B cell (primary cell): ENCODE measurements around the gene RPS6KA4. TPM values are rescaled to one million over a fixed set of nuclear protein-coding genes. Genes with fewer than 3 reads are reported as not detected.

Experiments used
- ATAC-seq: fragments of 200-7000 bp; cut with Tn5 transposase; one replicate; pipeline ENCODE4 v1.10.0; 2021; ENCODE audit warnings: low read depth, mild to moderate bottlenecking, moderate number of reproducible peaks, moderate library complexity
- CTCF ChIA-PET: fragments of 350-600 bp; sonication (Branson Sonifier 250); formaldehyde crosslinking; loops from one replicate; lab custom pipeline; 2021; ENCODE audit warnings: antibody characterized with exemption, inconsistent platforms; lab: Charles Lee
- POLR2A ChIA-PET: fragments of 350-600 bp; sonication (Branson Sonifier 250); formaldehyde crosslinking; loops from one replicate; lab custom pipeline; 2021; ENCODE audit warnings: antibody characterized with exemption; lab: Charles Lee
- DNase-seq: peaks from one replicate; pipeline ENCODE4 v3.0.0; 2013
- H2AFZ ChIP-seq: 2 replicates; pipeline ENCODE4 v1.6.1; 2012; ENCODE audit warnings: mild to moderate bottlenecking, low read depth, low read length; ENCODE audit not compliant: insufficient read depth, poor library complexity, severe bottlenecking
- H3K27ac ChIP-seq, 2 donors: 1 replicate in 1 of 2; 2 replicates in 1 of 2; pipeline ENCODE4 v1.5.1; 2012 to 2013; ENCODE audit warnings: low read length in 2 of 2, mild to moderate bottlenecking in 2 of 2, moderate library complexity in 1 of 2
- H3K27me3 ChIP-seq, 4 experiments: fragments of 200-600 bp in 1 of 4; sonication (generic) in 1 of 4; replicated peaks in 1 of 4; 1 replicate in 2 of 4; 2 replicates in 2 of 4; pipeline versions ENCODE4 v1.6.1 to v1.7.0; 2013 to 2016; ENCODE audit warnings: low read length in 3 of 4, mild to moderate bottlenecking in 2 of 4, mixed read lengths in 1 of 4, moderate library complexity in 1 of 4; ENCODE audit not compliant: insufficient read depth in 4 of 4, control insufficient read depth in 3 of 4; ENCODE audit errors: control extremely low read depth in 1 of 4
- H3K36me3 ChIP-seq, 2 experiments: replicated peaks in 1 of 2; 1 replicate in 1 of 2; 2 replicates in 1 of 2; pipeline versions ENCODE4 v1.6.1 to v1.7.1; 2013; ENCODE audit warnings: low read length in 1 of 2; ENCODE audit not compliant: insufficient read depth in 2 of 2, control insufficient read depth in 1 of 2; ENCODE audit errors: control extremely low read depth in 1 of 2, extremely low read depth in 1 of 2
- H3K4me1 ChIP-seq, 2 donors: fragments of 200-600 bp in 1 of 2; sonication (generic) in 1 of 2; 1 replicate in 1 of 2; 2 replicates in 1 of 2; pipeline versions ENCODE4 v1.5.1 to v1.6.1; 2013 to 2017; ENCODE audit warnings: low read length in 2 of 2; ENCODE audit not compliant: control insufficient read depth in 2 of 2, insufficient read depth in 2 of 2
- H3K4me2 ChIP-seq: replicated peaks from 2 replicates; pipeline ENCODE3; 2012; ENCODE audit warnings: mild to moderate bottlenecking, low read depth, low read length; ENCODE audit not compliant: poor library complexity, severe bottlenecking
- H3K4me3 ChIP-seq, 5 experiments: fragments of 200-600 bp in 1 of 5; sonication (generic) in 1 of 5; 1 replicate in 3 of 5; 2 replicates in 2 of 5; pipeline versions ENCODE4 v1.5.1 to v1.7.0; 2011 to 2016; ENCODE audit warnings: low read length in 4 of 5, mild to moderate bottlenecking in 4 of 5, low read depth in 2 of 5, control low read depth in 1 of 5, moderate library complexity in 1 of 5; ENCODE audit not compliant: insufficient read depth in 1 of 5; ENCODE audit errors: control extremely low read depth in 1 of 5, extremely low read depth in 1 of 5
- H3K79me2 ChIP-seq: fragments of 200-600 bp; sonication (generic); one replicate; pipeline ENCODE4 v1.6.0; 2016; ENCODE audit warnings: low read length; ENCODE audit not compliant: control insufficient read depth, insufficient read depth
- H3K9ac ChIP-seq: fragments of 200-600 bp; sonication (generic); 2 replicates; pipeline ENCODE4 v1.6.1; 2017; ENCODE audit warnings: mild to moderate bottlenecking, low read length, moderate library complexity
- H3K9me3 ChIP-seq, 3 donors: one replicate each; pipeline versions ENCODE4 v1.6.1 to v1.7.1; 2013; ENCODE audit warnings: low read length in 2 of 3; ENCODE audit not compliant: control insufficient read depth in 2 of 3, insufficient read depth in 1 of 3; ENCODE audit errors: control extremely low read depth in 1 of 3
- H4K20me1 ChIP-seq: 2 replicates; pipeline ENCODE4 v1.6.0; 2012; ENCODE audit warnings: mild to moderate bottlenecking, low read length; ENCODE audit not compliant: insufficient read depth, control insufficient read depth, poor library complexity, severe bottlenecking
- H3K27ac Mint-ChIP-seq: one replicate; pipeline ENCODE4 v1.8.0; 2021; ENCODE audit warnings: mixed read lengths
- H3K27me3 Mint-ChIP-seq: one replicate; pipeline ENCODE4 v1.8.0; 2021; ENCODE audit warnings: mixed read lengths
- H3K4me1 Mint-ChIP-seq: one replicate; pipeline ENCODE4 v1.8.0; 2021; ENCODE audit warnings: mixed read lengths
- H3K4me3 Mint-ChIP-seq: one replicate; pipeline ENCODE4 v1.8.0; 2021; ENCODE audit warnings: mixed read lengths
- H3K9me3 Mint-ChIP-seq: one replicate; pipeline ENCODE4 v1.8.0; 2022; ENCODE audit warnings: mixed read lengths; ENCODE audit not compliant: insufficient read depth
- CTCF ChIP-seq: fragments of 200-600 bp; IDR thresholded peaks from one replicate; pipeline ENCODE4 v1.8.0; 2022; ENCODE audit warnings: antibody characterized with exemption, mild to moderate bottlenecking
- EZH2 ChIP-seq: IDR thresholded peaks from 2 replicates; pipeline ENCODE4 v1.6.1; 2012; ENCODE audit warnings: borderline replicate concordance, low read depth, mild to moderate bottlenecking, moderate library complexity, low read length; ENCODE audit not compliant: insufficient read depth, poor library complexity, severe bottlenecking
- WGBS: methylation state at CpG from one replicate; pipeline ENCODE4 v1.1.5; 2013; ENCODE audit warnings: missing lambda C conversion rate; ENCODE audit not compliant: insufficient coverage; 5-methylcytosine and 5-hydroxymethylcytosine counted together
- intact Hi-C: fragments of 100-400 bp; cut with micrococcal nuclease; formaldehyde crosslinking; loops from one replicate; pipeline ENCODE4 v1.10.0; 2022
- polyA plus RNA-seq: library from polyadenylated mRNA; depleted of rRNA; stranded (reverse); fragments of >200 nt; gene quantifications from 2 replicates; pipeline ENCODE4 v1.2.3, GENCODE V29; 2012
- total RNA-seq, 2 donors: library from RNA; stranded (reverse); fragments of 120-200 nt in 1 of 2; gene quantifications; 1 replicate in 1 of 2; 2 replicates in 1 of 2; pipeline versions ENCODE4 v1.2.3 to v1.2.4, GENCODE V29; 2013 to 2022

The RPS6KA4 gene
- total and polyA plus RNA-seq, 2 donors (not counting 1 experiment from before 2014, with no cell fraction given), result 22.6 to 32.5 TPM

GRCh38 chr11:64384981-64385944 lies 26.3 kb downstream of the RPS6KA4 start:
- Histone ChIP-seq H4K20me1 (no peaks in the 10 kb centered on the region), H3K4me3 (no peak overlapping the region), H3K9ac (no peak overlapping the region), H3K9me3 (peaks cover 0 to 6% (median 0%) of the 10 kb centered on the region in 3 donors), H3K36me3 (no peaks in the 10 kb centered on the region), H3K4me1 (peaks cover 2 to 7% of the 10 kb centered on the region in 2 donors), H3K79me2 (no peaks in the 10 kb centered on the region), H2AFZ (peak overlapping the region; percentile 31), H3K27me3 (peaks cover 0 to 5% (median 0%) of the 10 kb centered on the region in 4 experiments), H3K4me2 (peak overlapping the region; percentile 6), H3K27ac (no peak overlapping the region)
- no peak for ATAC-seq
- H3K9me3 Mint-ChIP-seq, result no peaks in the 10 kb centered on the region
- WGBS, result 46% methylated on average over 11 of the region's 15 CpGs
- no peak for TF ChIP-seq EZH2
- TF ChIP-seq CTCF, result no peak
- H3K4me1 Mint-ChIP-seq, result peaks cover 11% of the 10 kb centered on the region
- no peak for DNase-seq
- H3K27ac Mint-ChIP-seq, result no peak overlapping the region
- ChIA-PET CTCF (interaction anchor here (0.6 to 1.3 kb wide), 3 partner anchors 21 to 67 kb away, joined by 3 read pairs; partner anchors contain the start of gene PRDX5), POLR2A (interaction anchor here (0.7 kb wide), 1 partner anchor 249 kb away, joined by 3 read pairs; no protein-coding TSS in a partner anchor)
- intact Hi-C loops, result no loop called here
- H3K4me3 Mint-ChIP-seq, result no peak overlapping the region
- peaks cover 17% of the 10 kb centered on the region for H3K27me3 Mint-ChIP-seq
